SU-DHL-6 (cell line): ENCODE data around the gene BFAR.

Source experiments
- H2AFZ ChIP-seq: fragments of 200-600 bp; sonication (generic); 2 replicates; pipeline ENCODE4 v1.6.1; 2014; ENCODE audit warnings: low read depth, mild to moderate bottlenecking, moderate library complexity, mixed read lengths, antibody characterized with exemption, low read length; ENCODE audit not compliant: severe bottlenecking
- H3F3A ChIP-seq: fragments of 200-600 bp; shearing (Covaris generic); 2 replicates; pipeline ENCODE4 v1.6.0; 2016; ENCODE audit warnings: antibody characterized with exemption, mild to moderate bottlenecking; ENCODE audit not compliant: insufficient read depth
- H3K27ac ChIP-seq: fragments of 200-600 bp; sonication (generic); 2 replicates; pipeline ENCODE4 v1.5.1; 2016; ENCODE audit warnings: low read depth, mild to moderate bottlenecking, low read length, moderate library complexity, mixed read lengths
- H3K27me3 ChIP-seq: fragments of 200-600 bp; sonication (generic), shearing (Covaris generic); 2 replicates; pipeline ENCODE4 v1.6.0; 2014; ENCODE audit warnings: mild to moderate bottlenecking, low read length
- H3K36me3 ChIP-seq: fragments of 200-600 bp; sonication (generic); 2 replicates; pipeline ENCODE4 v1.6.1; 2014; ENCODE audit warnings: mild to moderate bottlenecking, low read length, mixed read lengths
- H3K4me2 ChIP-seq: fragments of 300-600, 200-600 bp; shearing (Covaris generic), sonication (generic); 2 replicates; pipeline ENCODE4 v1.6.0; 2014; ENCODE audit warnings: low read length, low read depth, mild to moderate bottlenecking; ENCODE audit not compliant: poor library complexity, severe bottlenecking
- H3K4me3 ChIP-seq: fragments of 200-600 bp; sonication (generic); 2 replicates; pipeline ENCODE4 v1.5.1; 2014; ENCODE audit warnings: antibody characterized with exemption, low read length, mild to moderate bottlenecking, mixed read lengths; ENCODE audit not compliant: insufficient read depth, poor library complexity, severe bottlenecking
- H3K79me2 ChIP-seq: fragments of 200-600 bp; sonication (generic); 2 replicates; pipeline ENCODE4 v1.6.1; 2014; ENCODE audit warnings: mild to moderate bottlenecking, low read length, moderate library complexity; ENCODE audit not compliant: insufficient read depth
- H3K9ac ChIP-seq: fragments of 200-600 bp; sonication (generic); 2 replicates; pipeline ENCODE4 v1.7.0; 2014; ENCODE audit warnings: mild to moderate bottlenecking, low read length
- H3K9me2 ChIP-seq: fragments of 200-600 bp; sonication (generic); replicated peaks from 2 replicates; pipeline ENCODE4 v1.6.1; 2014; ENCODE audit warnings: low read length; ENCODE audit not compliant: insufficient read depth
- H3K9me3 ChIP-seq: fragments of 200-600 bp; sonication (generic); 2 replicates; pipeline ENCODE4 v1.6.1; 2014; ENCODE audit warnings: low read length, mixed read lengths; ENCODE audit not compliant: insufficient read depth
- H4K20me1 ChIP-seq: fragments of 200-600 bp; sonication (generic); 2 replicates; pipeline ENCODE4 v1.6.1; 2014; ENCODE audit warnings: low read depth, mild to moderate bottlenecking, antibody characterized with exemption, low read length, moderate library complexity, mixed read lengths
- CTCF ChIP-seq: fragments of 200-600 bp; sonication (generic); IDR thresholded peaks from one replicate; pipeline ENCODE4 v1.5.1; 2017; ENCODE audit warnings: antibody characterized with exemption, mild to moderate bottlenecking, low read length, moderate library complexity; ENCODE audit not compliant: insufficient read depth, poor library complexity, severe bottlenecking
- EZH2phosphoT487 ChIP-seq: fragments of 200-600 bp; sonication (generic), shearing (Covaris generic); conservative IDR thresholded peaks from 2 replicates; pipeline ENCODE4 v1.6.1; 2018; ENCODE audit warnings: mild to moderate bottlenecking, antibody characterized with exemption, low read length, moderate library complexity, mixed read lengths

Gene BFAR

GRCh38 chr16:14600164-14600563, 32.6 kb upstream of the BFAR start:
- Histone ChIP-seq H3K4me2 (no peak overlapping the region), H3K79me2 (0 out of 2 replicates have a peak, but pooled peaks cover 6% of the 10 kb centered on the region), H3K9ac (no peak overlapping the region), H4K20me1 (no peaks in the 10 kb centered on the region), H3K9me2 (no peaks in the 10 kb centered on the region), H3K27ac (no peak overlapping the region), H3K36me3 (peaks cover 18% of the 10 kb centered on the region), H3F3A (0 out of 2 replicates have a peak, but pooled peaks cover 7% of the 10 kb centered on the region), H3K4me3 (no peak overlapping the region), H2AFZ (no peak overlapping the region), H3K27me3 (no peaks in the 10 kb centered on the region), H3K9me3 (no peaks in the 10 kb centered on the region)
- TF ChIP-seq CTCF (peak; percentile 35), EZH2phosphoT487 (no peak)

GRCh38 chr16:14602443-14602963, 30.2 kb upstream of the BFAR start:
- TF ChIP-seq CTCF: no peak
- no peak for TF ChIP-seq EZH2phosphoT487
- Histone ChIP-seq H3K36me3 (peaks cover 18% of the 10 kb centered on the region), H3K27ac (no peak overlapping the region; the same call in 1 of the 2 replicates), H3K9ac (no peak overlapping the region), H3K27me3 (no peaks in the 10 kb centered on the region), H3K9me3 (no peaks in the 10 kb centered on the region), H3K9me2 (no peaks in the 10 kb centered on the region), H3F3A (peaks cover 27% of the 10 kb centered on the region), H3K4me3 (no peak overlapping the region), H4K20me1 (no peaks in the 10 kb centered on the region), H2AFZ (no peak overlapping the region), H3K79me2 (peaks cover 5% of the 10 kb centered on the region; the same call in 1 of the 2 replicates), H3K4me2 (no peak overlapping the region)

- Histone ChIP-seq H3K79me2 (peaks cover 5% of the 10 kb centered on the region; the same call in 1 of the 2 replicates), H4K20me1 (no peaks in the 10 kb centered on the region), H3K9ac (peak overlapping the region; percentile 48), H3F3A (peaks cover 62% of the 10 kb centered on the region), H3K27ac (peak overlapping the region; percentile 95), H3K9me2 (no peaks in the 10 kb centered on the region), H3K9me3 (no peaks in the 10 kb centered on the region), H3K4me2 (peak overlapping the region; percentile 86), H3K27me3 (no peaks in the 10 kb centered on the region), H2AFZ (no peak overlapping the region), H3K36me3 (peaks cover 6% of the 10 kb centered on the region), H3K4me3 (peak overlapping the region; percentile 42)
- TF ChIP-seq CTCF: no peak
- no peak for TF ChIP-seq EZH2phosphoT487
These were observed 26.6 kb upstream of the BFAR start for GRCh38 chr16:14606102-14606501.
